HL-60/S4 treated with retinoic acid at 250 ng/mL for 4 days and 3 days (cell line): ENCODE data around the gene RAD51B.

Experiments used
- in situ Hi-C: fragments of 300-500 bp; cut with MboI; formaldehyde crosslinking; loops from 2 replicates; pipeline ENCODE4 v1.7.0; 2022; ENCODE audit warnings: low sequenced_read_pairs

The RAD51B gene

GRCh38 chr14:67889455-67889854 lies 69.9 kb downstream of the RAD51B start:
- in situ Hi-C loops: no loop called here

DNA sequence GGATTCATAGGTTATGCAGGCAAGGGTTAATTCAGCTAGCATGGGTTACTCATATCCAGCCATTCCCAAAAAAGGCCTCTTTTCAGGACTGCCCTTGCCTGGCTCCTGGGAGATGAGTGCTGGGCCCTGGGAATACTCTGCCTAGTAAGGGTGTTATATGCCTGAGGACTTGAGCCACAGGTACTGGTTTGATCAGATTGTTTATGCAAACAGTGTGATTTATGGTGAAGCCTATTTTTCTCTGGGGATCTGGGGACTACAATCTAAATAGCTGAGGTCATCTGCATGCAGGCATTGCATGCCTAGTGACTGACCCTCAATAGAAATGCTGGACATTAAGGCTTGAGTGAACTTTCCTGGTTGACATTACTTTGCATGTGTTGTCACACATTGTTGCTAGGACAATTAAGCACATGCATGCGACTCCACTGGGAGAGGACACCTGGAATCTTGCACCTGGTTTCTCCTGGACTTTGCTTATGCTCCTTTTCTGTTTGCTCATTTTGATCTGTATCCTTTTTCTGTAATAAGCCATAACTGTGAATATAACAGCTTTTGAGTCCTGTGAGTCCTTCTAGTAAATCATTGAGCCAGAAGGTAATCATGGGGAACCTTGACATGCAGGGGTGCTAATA lies 73.0 kb downstream of the RAD51B start:
- in situ Hi-C loops: no loop called here

DNA sequence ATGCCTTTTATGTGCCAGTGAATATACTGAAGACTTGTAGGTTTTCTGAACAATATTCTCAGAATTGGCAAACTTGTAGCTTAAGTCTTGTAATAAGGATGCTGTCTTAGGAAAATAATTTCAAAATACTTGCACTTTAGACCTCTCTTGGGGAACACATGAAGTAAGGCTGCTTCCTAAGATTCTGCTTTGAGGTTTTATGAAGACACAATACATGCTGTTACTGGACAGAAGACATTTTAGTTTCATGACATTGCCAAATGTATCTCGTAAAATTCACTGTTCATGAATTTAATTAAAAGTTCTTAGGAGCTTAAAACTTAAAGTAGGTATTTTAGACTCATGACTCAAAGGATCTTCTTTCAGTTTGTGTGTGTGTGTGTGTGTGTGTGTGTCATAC lies 80.7 kb downstream of the RAD51B start:
- in situ Hi-C loops: no loop called here

- in situ Hi-C loops: no loop called here
These were observed 88.6 kb downstream of the RAD51B start for GRCh38 chr14:67908052-67908754.

DNA sequence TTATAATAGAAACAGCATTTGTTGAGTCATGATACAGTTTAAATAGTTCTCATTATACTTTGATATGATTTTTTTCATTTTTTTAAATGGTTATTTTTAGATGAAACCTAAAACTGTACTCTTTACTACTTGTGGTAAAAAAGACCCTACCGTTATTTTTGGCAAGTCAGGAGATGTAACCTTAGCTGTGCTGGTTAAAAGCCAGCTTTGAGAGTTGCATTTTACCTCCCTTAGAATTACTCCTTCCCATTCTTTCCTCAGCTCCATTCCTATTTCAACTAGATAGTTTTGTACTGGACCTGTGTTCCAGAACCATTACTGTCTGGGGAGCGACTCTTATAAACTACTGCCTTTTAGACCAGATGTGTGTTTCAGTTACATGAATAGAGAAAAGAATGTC lies 92.0 kb downstream of the RAD51B start:
- in situ Hi-C loops: no loop called here

DNA sequence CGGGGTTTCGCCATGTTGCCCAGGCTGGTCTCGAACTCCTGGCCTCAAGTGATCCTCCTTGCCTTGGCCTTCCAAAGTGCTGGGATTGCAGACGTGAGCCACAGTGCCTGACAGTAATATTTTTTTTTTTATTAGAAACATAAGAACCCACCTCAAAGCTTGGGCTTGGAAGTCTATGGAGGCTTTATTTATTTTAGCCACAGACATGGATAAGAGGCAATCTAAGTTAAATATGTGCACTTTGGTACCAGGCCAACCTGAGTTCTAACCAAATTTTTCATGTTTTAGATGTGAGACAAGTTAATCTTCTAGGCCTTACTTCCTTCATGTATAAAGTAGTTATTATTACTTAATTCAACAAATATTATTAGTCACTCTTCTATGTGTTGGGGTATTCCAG lies 96.9 kb downstream of the RAD51B start:
- in situ Hi-C loops: no loop called here

GRCh38 chr14:67917006-67917405 lies 97.4 kb downstream of the RAD51B start:
- in situ Hi-C loops: no loop called here

DNA sequence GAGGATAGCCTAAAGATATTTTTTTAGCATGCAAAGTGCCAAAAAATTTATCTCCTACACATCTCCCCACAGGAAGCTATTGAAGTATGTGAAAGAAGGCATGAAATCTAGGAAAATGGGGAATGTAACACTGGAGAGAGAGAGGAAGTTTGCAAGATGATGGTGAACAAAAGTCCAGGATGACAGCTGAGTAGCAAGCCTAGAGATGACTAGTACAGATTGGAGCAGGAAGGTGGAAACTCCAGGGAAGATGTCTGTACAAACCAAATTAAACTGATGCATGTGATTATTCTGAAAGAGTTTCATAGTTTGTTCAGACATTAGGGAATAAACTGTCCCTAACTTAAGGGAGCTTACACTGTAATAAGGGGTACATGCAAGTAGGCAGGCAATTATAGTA lies 99.3 kb downstream of the RAD51B start:
- in situ Hi-C loops: no loop called here

GRCh38 chr14:67919259-67920032 lies 99.9 kb downstream of the RAD51B start:
- in situ Hi-C loops: no loop called here

DNA sequence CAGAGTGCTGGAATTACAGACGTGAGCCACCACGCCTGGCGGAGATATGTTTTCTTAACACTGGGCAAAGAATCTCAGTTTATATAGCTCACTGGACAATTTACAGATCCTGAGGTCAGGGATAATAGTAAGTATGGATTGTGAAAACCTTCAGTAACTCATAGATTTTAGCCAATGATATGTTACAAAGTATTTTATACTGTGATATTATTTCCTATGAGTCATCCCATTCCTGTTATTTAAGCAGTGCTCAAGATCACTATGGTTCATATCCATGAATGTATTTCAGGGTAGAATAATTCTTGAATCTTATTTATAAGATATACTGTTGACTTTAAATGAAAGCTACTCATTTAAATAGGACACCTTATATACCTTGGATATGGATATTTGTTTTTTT lies 107.2 kb downstream of the RAD51B start:
- in situ Hi-C loops: loop anchor here (25.0 kb wide), 2 partner anchors 310 to 910 kb away; no protein-coding TSS in a partner anchor

- in situ Hi-C loops: loop anchor here (25.0 kb wide), 2 partner anchors 310 to 910 kb away; no protein-coding TSS in a partner anchor
These were observed 107.7 kb downstream of the RAD51B start for GRCh38 chr14:67927244-67927643.

DNA sequence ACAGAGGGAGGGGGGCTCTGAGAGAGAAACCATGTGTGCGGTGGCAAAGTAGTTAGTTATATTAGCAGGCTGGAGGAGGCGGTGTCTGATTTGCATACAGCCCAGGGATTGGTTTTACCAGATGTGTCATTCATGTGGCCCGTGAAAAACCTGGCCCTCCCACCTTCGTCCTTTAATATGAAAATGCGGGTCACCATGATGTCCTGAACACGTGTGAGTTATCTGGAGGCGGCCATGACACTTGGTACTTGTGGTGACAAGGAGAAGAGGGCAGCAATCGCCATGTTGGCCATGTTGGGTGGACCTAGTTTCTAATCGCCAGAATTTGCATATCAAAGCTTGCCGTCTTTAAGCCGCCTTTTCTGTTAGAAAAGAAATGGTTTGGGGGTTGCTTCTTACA lies 108.8 kb downstream of the RAD51B start:
- in situ Hi-C loops: loop anchor here (25.0 kb wide), 2 partner anchors 309 to 909 kb away; no protein-coding TSS in a partner anchor

DNA sequence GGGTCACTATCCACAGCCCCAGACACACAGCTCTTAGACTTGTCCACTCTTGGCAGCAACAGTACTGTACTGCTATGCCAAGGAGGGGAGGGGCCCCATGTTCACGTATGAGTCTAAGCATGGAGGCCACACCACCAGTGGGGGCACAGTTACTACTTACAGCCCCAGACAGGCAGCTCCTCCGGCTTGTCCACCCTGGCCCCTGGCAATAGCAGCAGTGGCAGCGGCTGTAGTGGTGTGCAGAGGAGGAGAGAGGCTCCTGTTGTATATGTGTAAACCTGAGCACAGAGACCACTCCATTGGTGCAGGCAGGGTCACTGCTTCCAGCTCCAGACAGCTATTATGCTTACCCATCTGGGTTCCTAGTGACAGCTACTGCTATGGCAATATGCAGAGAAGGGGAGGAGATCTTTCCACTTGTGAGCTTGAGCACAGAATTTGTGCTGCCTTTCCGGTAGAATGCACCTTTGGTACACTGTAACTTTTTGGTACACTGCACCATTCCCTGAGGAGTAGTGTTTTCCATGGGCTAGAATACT lies 113.2 kb downstream of the RAD51B start:
- in situ Hi-C loops: loop anchor here (25.0 kb wide), 2 partner anchors 305 to 905 kb away; no protein-coding TSS in a partner anchor

GRCh38 chr14:67933266-67933665 lies 113.7 kb downstream of the RAD51B start:
- in situ Hi-C loops: loop anchor here (25.0 kb wide), 2 partner anchors 304 to 904 kb away; no protein-coding TSS in a partner anchor

GRCh38 chr14:67934087-67934486 lies 114.5 kb downstream of the RAD51B start:
- in situ Hi-C loops: loop anchor here (25.0 kb wide), 2 partner anchors 303 to 903 kb away; no protein-coding TSS in a partner anchor

DNA sequence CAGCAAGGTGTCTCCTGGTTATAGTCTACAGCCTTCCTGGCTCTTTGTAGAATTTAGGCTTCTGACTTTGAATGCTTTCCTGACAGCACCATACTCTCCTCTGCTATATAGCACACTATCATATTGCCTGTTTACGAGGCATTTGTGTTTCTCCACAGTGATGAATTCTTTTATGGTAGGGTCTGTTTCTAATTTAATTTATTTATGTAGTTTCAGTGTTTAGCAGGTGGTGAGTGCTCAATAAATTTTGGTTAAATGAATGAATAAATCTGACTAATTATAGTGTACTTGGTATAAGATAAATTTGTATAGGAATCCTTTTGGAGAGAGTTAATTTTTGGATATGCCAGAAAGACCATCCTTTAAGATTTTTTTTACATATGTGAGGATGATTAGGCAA lies 115.3 kb downstream of the RAD51B start:
- in situ Hi-C loops: loop anchor here (25.0 kb wide), 2 partner anchors 302 to 902 kb away; no protein-coding TSS in a partner anchor

DNA sequence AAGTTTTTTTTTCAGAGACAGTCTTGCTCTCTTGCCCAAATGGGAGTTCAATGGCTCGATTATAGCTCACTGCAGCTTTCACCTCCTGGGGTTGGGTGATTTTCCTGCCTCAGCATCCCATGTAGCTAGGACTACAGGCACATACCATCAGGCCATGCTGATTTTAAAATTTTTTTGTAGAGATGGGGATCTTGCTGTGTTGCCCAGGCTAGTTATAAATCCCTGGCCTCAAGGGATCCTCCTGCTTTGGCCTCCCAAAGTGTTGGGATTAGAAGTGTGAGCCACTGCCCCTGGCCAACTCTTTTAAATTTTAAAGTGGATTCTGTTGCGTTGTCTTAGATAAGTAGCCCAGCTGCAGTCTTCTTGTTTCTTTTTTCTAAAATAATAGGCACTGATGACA lies 115.8 kb downstream of the RAD51B start:
- in situ Hi-C loops: loop anchor here (25.0 kb wide), 2 partner anchors 302 to 902 kb away; no protein-coding TSS in a partner anchor

GRCh38 chr14:67938071-67938470 lies 118.5 kb downstream of the RAD51B start:
- in situ Hi-C loops: loop anchor here (25.0 kb wide), 2 partner anchors 299 to 899 kb away; no protein-coding TSS in a partner anchor

DNA sequence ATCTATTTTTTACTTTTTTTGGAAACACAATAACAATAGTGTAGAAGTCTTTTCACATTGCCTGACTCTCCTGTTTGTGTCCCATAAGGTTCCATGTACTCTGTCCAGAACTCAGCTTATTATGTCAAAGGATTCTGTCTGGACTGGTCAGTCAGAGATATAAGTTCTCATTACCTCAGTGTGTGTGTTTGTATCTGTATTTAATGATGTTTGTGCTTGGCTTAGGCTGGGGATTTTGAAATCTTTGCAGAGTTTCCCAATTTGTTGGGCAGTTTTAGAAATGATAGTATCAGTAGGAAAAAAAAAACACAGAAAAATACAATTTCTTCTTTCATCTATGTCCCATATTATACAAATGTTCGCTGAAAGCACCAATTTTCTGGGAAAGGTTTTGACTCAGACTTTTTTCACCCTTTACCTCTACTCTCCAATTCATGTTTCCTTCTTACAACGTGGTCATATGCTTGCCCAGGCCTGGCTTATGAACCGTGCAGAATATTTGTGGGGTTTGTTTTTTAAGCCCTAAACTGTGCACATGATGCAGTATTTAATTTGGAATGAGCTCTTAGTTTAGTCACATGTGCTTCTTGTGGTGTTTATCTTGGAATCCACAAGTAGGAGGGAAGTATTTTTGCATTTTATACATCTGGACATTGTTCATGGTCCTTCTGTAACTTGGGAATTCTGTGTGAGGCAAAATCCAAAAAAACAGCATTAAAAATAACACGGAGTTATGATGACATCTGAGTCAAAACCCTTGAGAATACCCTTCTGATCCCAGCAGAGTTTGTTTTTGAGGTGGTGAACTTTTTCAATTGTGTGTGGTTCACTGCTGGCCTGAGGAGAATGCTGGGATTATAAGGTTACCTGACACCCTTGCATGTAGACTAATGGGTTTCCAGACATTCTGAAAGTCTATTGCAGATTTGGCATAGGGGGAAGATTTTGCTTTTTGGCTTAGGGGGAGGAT lies 121.2 kb downstream of the RAD51B start:
- in situ Hi-C loops: loop anchor here (25.0 kb wide), 2 partner anchors 297 to 897 kb away; no protein-coding TSS in a partner anchor
